ENCODE measurements around the gene ALK.

Gene ALK

GRCh38 chr2:29440921-29441623 lies 480.3 kb downstream of the ALK start:
- Histone ChIP-seq H2AFZ (ENCODE audit: low read depth) (no peak overlapping the region), H3K27me3 (ENCODE audit: insufficient read depth, low read depth) (no peaks in the 10 kb centered on the region), H3K79me2 (ENCODE audit: insufficient read depth, low read depth) (no peaks in the 10 kb centered on the region), H3K4me2 (no peak overlapping the region), H3K4me3 (IDR thresholded peaks at IDR 0.05; ENCODE audit: insufficient read depth, low read depth, low read length) (no peak overlapping the region), H3K4me1 (ENCODE audit: low read depth, poor library complexity, severe bottlenecking) (no peaks in the 10 kb centered on the region), H4K20me1 (ENCODE audit: insufficient read depth) (no peaks in the 10 kb centered on the region), H3K9ac (no peak overlapping the region), H3K27ac (no peak overlapping the region), H3K36me3 (ENCODE audit: insufficient read depth) (no peaks in the 10 kb centered on the region)
- TF ChIP-seq CTCF (conservative IDR thresholded peaks at IDR 0.05; ENCODE audit: low read depth, low read length) = no peak

- H2AFZ ChIP-seq (ENCODE audit: low read depth) = no peak overlapping the region
- H3K9ac ChIP-seq = no peak overlapping the region
- H3K4me3 ChIP-seq (IDR thresholded peaks at IDR 0.05; ENCODE audit: insufficient read depth, low read depth, low read length) = no peak overlapping the region
- no peaks in the 10 kb centered on the region for H3K27me3 ChIP-seq (ENCODE audit: insufficient read depth, low read depth)
- H3K4me2 ChIP-seq = no peak overlapping the region
- TF ChIP-seq CTCF (conservative IDR thresholded peaks at IDR 0.05; ENCODE audit: low read depth, low read length) = no peak
- H3K4me1 ChIP-seq (ENCODE audit: low read depth, poor library complexity, severe bottlenecking) = no peaks in the 10 kb centered on the region
- no peak overlapping the region for H3K27ac ChIP-seq
- H3K36me3 ChIP-seq (ENCODE audit: insufficient read depth) = no peaks in the 10 kb centered on the region
- no peaks in the 10 kb centered on the region for H3K79me2 ChIP-seq (ENCODE audit: insufficient read depth, low read depth)
- H4K20me1 ChIP-seq (ENCODE audit: insufficient read depth) = no peaks in the 10 kb centered on the region
Measured at GRCh38 chr2:29433920-29434319, 487.5 kb downstream of the ALK start.

GRCh38 chr2:29433128-29433527 lies 488.3 kb downstream of the ALK start:
- no peaks in the 10 kb centered on the region for H3K79me2 ChIP-seq (ENCODE audit: insufficient read depth, low read depth)
- no peak overlapping the region for H3K4me3 ChIP-seq (IDR thresholded peaks at IDR 0.05; ENCODE audit: insufficient read depth, low read depth, low read length)
- H3K4me2 ChIP-seq = no peak overlapping the region
- H3K36me3 ChIP-seq (ENCODE audit: insufficient read depth) = no peaks in the 10 kb centered on the region
- no peak overlapping the region for H2AFZ ChIP-seq (ENCODE audit: low read depth)
- TF ChIP-seq CTCF (conservative IDR thresholded peaks at IDR 0.05; ENCODE audit: low read depth, low read length) = no peak
- no peak overlapping the region for H3K9ac ChIP-seq
- H3K27ac ChIP-seq = no peak overlapping the region
- H3K4me1 ChIP-seq (ENCODE audit: low read depth, poor library complexity, severe bottlenecking) = no peaks in the 10 kb centered on the region
- H4K20me1 ChIP-seq (ENCODE audit: insufficient read depth) = no peaks in the 10 kb centered on the region
- H3K27me3 ChIP-seq (ENCODE audit: insufficient read depth, low read depth) = no peaks in the 10 kb centered on the region

GRCh38 chr2:29431485-29431884 lies 489.9 kb downstream of the ALK start:
- Histone ChIP-seq H3K27me3 (ENCODE audit: insufficient read depth, low read depth) (no peaks in the 10 kb centered on the region), H3K36me3 (ENCODE audit: insufficient read depth) (no peaks in the 10 kb centered on the region), H3K9ac (no peak overlapping the region), H3K79me2 (ENCODE audit: insufficient read depth, low read depth) (no peaks in the 10 kb centered on the region), H3K4me1 (ENCODE audit: low read depth, poor library complexity, severe bottlenecking) (no peaks in the 10 kb centered on the region), H3K27ac (no peak overlapping the region), H3K4me2 (no peak overlapping the region), H3K4me3 (IDR thresholded peaks at IDR 0.05; ENCODE audit: insufficient read depth, low read depth, low read length) (no peak overlapping the region), H4K20me1 (ENCODE audit: insufficient read depth) (no peaks in the 10 kb centered on the region), H2AFZ (ENCODE audit: low read depth) (no peak overlapping the region)
- no peak for TF ChIP-seq CTCF (conservative IDR thresholded peaks at IDR 0.05; ENCODE audit: low read depth, low read length)
